Keratinocyte (primary cell): ENCODE data around the gene MS4A7. TPM values are rescaled to one million over a fixed set of nuclear protein-coding genes. Genes with fewer than 3 reads are reported as not detected.

Experiments
- DNase-seq: peaks from one replicate; pipeline ENCODE4 v3.0.0-alpha.2; 2011; ENCODE audit warnings: low read depth, missing footprints, low spot score
- FAIRE-seq: peaks from 2 replicates; lab custom pipeline; 2011; peaks lifted over from hg19 to GRCh38; lab: Jason Lieb, UNC
- H2AFZ ChIP-seq: 2 replicates; pipeline ENCODE4 v1.6.0; 2012; ENCODE audit warnings: low read length, control low read depth, inconsistent platforms; ENCODE audit not compliant: control insufficient read depth
- H3K27ac ChIP-seq: 2 replicates; pipeline ENCODE4 v1.5.1; 2011; ENCODE audit warnings: low read length; ENCODE audit not compliant: control insufficient read depth, insufficient read depth
- H3K27me3 ChIP-seq: 3 replicates; pipeline ENCODE4 v1.6.0; 2011; ENCODE audit warnings: low read length; ENCODE audit not compliant: control insufficient read depth, insufficient read depth; ENCODE audit errors: extremely low read depth
- H3K36me3 ChIP-seq, 2 experiments: 2 replicates in 1 of 2; 3 replicates in 1 of 2; pipeline ENCODE4 v1.5.1; 2011; ENCODE audit warnings: low read length in 2 of 2, mild to moderate bottlenecking in 1 of 2; ENCODE audit not compliant: control insufficient read depth in 2 of 2, insufficient read depth in 2 of 2; ENCODE audit errors: extremely low read depth in 1 of 2
- H3K4me1 ChIP-seq: 3 replicates; pipeline ENCODE4 v1.5.1; 2011; ENCODE audit warnings: low read length; ENCODE audit not compliant: control insufficient read depth, insufficient read depth; ENCODE audit errors: extremely low read depth
- H3K4me2 ChIP-seq: 3 replicates; pipeline ENCODE4 v1.6.0; 2011; ENCODE audit warnings: low read depth, low read length; ENCODE audit not compliant: control insufficient read depth, insufficient read depth; ENCODE audit errors: extremely low read depth
- H3K4me3 ChIP-seq, 3 experiments: fragments of 200-600 bp in 1 of 3; sonication (generic) in 1 of 3; 2 replicates in 2 of 3; 3 replicates in 1 of 3; pipeline ENCODE4 v1.5.1; 2011 to 2016; ENCODE audit warnings: low read length in 3 of 3, mild to moderate bottlenecking in 3 of 3, control low read depth in 2 of 3, inconsistent platforms in 1 of 3, low read depth in 1 of 3, mixed read lengths in 1 of 3, mixed run types in 1 of 3, moderate library complexity in 1 of 3; ENCODE audit not compliant: control insufficient read depth in 2 of 3, insufficient read depth in 2 of 3; ENCODE audit errors: extremely low read depth in 1 of 3
- H3K79me2 ChIP-seq: 2 replicates; pipeline ENCODE4 v1.6.0; 2012; ENCODE audit warnings: low read length; ENCODE audit not compliant: control insufficient read depth, insufficient read depth
- H3K9ac ChIP-seq: 3 replicates; pipeline ENCODE4 v1.6.0; 2011; ENCODE audit warnings: low read length; ENCODE audit not compliant: control insufficient read depth, insufficient read depth; ENCODE audit errors: extremely low read depth
- H3K9me1 ChIP-seq: 3 replicates; pipeline ENCODE4 v1.6.0; 2011; ENCODE audit warnings: low read length; ENCODE audit not compliant: control insufficient read depth, insufficient read depth; ENCODE audit errors: extremely low read depth
- H3K9me3 ChIP-seq: 2 replicates; pipeline ENCODE4 v1.5.1; 2012; ENCODE audit warnings: low read depth, low read length; ENCODE audit not compliant: control insufficient read depth
- H4K20me1 ChIP-seq: 3 replicates; pipeline ENCODE4 v1.6.0; 2011; ENCODE audit warnings: low read length; ENCODE audit not compliant: control insufficient read depth, insufficient read depth; ENCODE audit errors: extremely low read depth
- EZH2 ChIP-seq: IDR thresholded peaks from one replicate; pipeline ENCODE4 v1.6.1; 2012; ENCODE audit warnings: inconsistent platforms, mild to moderate bottlenecking, low read length, moderate library complexity
- dilution Hi-C: fragments of 300-500 bp; cut with MboI; formaldehyde crosslinking; loops from one replicate; pipeline ENCODE4 v1.7.0; 2020; ENCODE audit warnings: low sequenced_read_pairs; ENCODE audit not compliant: extremely low pct_ligation_motif_present
- polyA plus RNA-seq, 5 experiments: library from polyadenylated mRNA; depleted of rRNA in 3 of 5; stranded (reverse) in 3 of 5; stranded (forward) in 1 of 5; unstranded in 1 of 5; fragments of >200 nt; gene quantifications; 1 replicate in 1 of 5; 2 replicates in 3 of 5; 3 replicates in 1 of 5; pipeline versions ENCODE4 v1.2.1 to v1.2.3, GENCODE V29; 2011 to 2012; ENCODE audit warnings: missing spikeins in 2 of 5, low read depth in 1 of 5, low replicate concordance in 1 of 5
- TF ChIP-seq, protein P1 (sequence below), 3 experiments: IDR thresholded peaks in 1 of 3; conservative IDR thresholded peaks in 1 of 3; optimal IDR thresholded peaks in 1 of 3; 2 replicates in 2 of 3; 3 replicates in 1 of 3; pipeline versions ENCODE3 to v1.5.1; 2011; ENCODE audit warnings: low read length in 3 of 3, mild to moderate bottlenecking in 3 of 3, moderate library complexity in 2 of 3, control low read depth in 1 of 3, inconsistent platforms in 1 of 3; ENCODE audit not compliant: insufficient read depth in 2 of 3; ENCODE audit errors: extremely low read depth in 1 of 3

The MS4A7 gene
- polyA plus RNA-seq, 1 donor (not counting 4 experiments of a cell fraction or from before 2014, with no cell fraction given): not detected

DNA sequence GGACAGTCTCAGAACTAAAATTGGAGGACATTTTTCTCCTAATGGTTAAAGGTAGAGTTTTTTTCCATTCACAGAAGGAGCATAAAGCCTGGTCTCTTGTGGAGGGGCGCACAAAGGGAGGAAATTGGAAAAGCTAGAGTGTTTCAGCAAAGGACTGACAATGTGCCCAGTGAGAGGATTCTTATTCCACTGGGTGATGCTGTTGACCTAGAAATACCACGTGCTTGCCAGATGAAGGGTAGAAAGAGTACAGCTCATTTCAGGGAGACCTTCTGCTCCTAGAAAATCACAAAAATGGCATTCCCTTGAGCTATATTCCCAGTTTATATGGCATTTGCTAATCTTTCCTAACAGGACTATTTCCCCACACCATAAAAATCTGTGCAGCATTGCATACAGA, 30.2 kb upstream of the MS4A7 start:
- H3K27me3 ChIP-seq: no peaks in the 10 kb centered on the region
- no peak for DNase-seq
- H3K4me1 ChIP-seq: no peaks in the 10 kb centered on the region
- no peak overlapping the region for H3K4me2 ChIP-seq
- TF ChIP-seq, protein P1, sequence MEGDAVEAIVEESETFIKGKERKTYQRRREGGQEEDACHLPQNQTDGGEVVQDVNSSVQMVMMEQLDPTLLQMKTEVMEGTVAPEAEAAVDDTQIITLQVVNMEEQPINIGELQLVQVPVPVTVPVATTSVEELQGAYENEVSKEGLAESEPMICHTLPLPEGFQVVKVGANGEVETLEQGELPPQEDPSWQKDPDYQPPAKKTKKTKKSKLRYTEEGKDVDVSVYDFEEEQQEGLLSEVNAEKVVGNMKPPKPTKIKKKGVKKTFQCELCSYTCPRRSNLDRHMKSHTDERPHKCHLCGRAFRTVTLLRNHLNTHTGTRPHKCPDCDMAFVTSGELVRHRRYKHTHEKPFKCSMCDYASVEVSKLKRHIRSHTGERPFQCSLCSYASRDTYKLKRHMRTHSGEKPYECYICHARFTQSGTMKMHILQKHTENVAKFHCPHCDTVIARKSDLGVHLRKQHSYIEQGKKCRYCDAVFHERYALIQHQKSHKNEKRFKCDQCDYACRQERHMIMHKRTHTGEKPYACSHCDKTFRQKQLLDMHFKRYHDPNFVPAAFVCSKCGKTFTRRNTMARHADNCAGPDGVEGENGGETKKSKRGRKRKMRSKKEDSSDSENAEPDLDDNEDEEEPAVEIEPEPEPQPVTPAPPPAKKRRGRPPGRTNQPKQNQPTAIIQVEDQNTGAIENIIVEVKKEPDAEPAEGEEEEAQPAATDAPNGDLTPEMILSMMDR (optimal IDR thresholded peaks at IDR 0.05 in 1 of 3, IDR thresholded peaks at IDR 0.05 in 1 of 3, conservative IDR thresholded peaks at IDR 0.05 in 1 of 3; ENCODE audit: extremely low read depth in 1 of 3, insufficient read depth in 2 of 3, low read length in 3 of 3): no peak
- no peak for TF ChIP-seq EZH2
- no peak overlapping the region for H2AFZ ChIP-seq
- no peak overlapping the region for H3K27ac ChIP-seq
- dilution Hi-C loops: no loop called here
- no peaks in the 10 kb centered on the region for H4K20me1 ChIP-seq
- no peaks in the 10 kb centered on the region for H3K36me3 ChIP-seq
- H3K79me2 ChIP-seq: no peaks in the 10 kb centered on the region
- H3K9me3 ChIP-seq: no peaks in the 10 kb centered on the region
- no peak for FAIRE-seq
- H3K9me1 ChIP-seq: no peaks in the 10 kb centered on the region
- no peak overlapping the region for H3K9ac ChIP-seq
- no peak overlapping the region for H3K4me3 ChIP-seq

- H4K20me1 ChIP-seq: no peaks in the 10 kb centered on the region
- no peak overlapping the region for H2AFZ ChIP-seq
- TF ChIP-seq EZH2: no peak
- TF ChIP-seq, protein P1 (optimal IDR thresholded peaks at IDR 0.05 in 1 of 3, IDR thresholded peaks at IDR 0.05 in 1 of 3, conservative IDR thresholded peaks at IDR 0.05 in 1 of 3; ENCODE audit: extremely low read depth in 1 of 3, insufficient read depth in 2 of 3, low read length in 3 of 3): no peak
- dilution Hi-C loops: no loop called here
- no peaks in the 10 kb centered on the region for H3K27me3 ChIP-seq
- H3K9me3 ChIP-seq: no peaks in the 10 kb centered on the region
- no peak overlapping the region for H3K4me3 ChIP-seq
- H3K4me2 ChIP-seq: no peak overlapping the region
- FAIRE-seq (no peak), DNase-seq (no peak)
- no peaks in the 10 kb centered on the region for H3K36me3 ChIP-seq
- no peak overlapping the region for H3K27ac ChIP-seq
- H3K79me2 ChIP-seq: no peaks in the 10 kb centered on the region
- no peak overlapping the region for H3K9ac ChIP-seq
- H3K9me1 ChIP-seq: no peaks in the 10 kb centered on the region
- H3K4me1 ChIP-seq: no peaks in the 10 kb centered on the region
Observed at GRCh38 chr11:60349990-60350389, 28.3 kb upstream of the MS4A7 start.
